HG03439 (cell line): ENCODE results near the gene LIPE.

Experiments
- ATAC-seq: cut with Tn5 transposase; IDR thresholded peaks from one replicate; pipeline ENCODE4 v1.9.1; 2021; ENCODE audit warnings: mild to moderate bottlenecking, moderate library complexity; ENCODE audit not compliant: unreplicated experiment

LIPE gene

GRCh38 chr19:42388851-42389489, 38.2 kb downstream of the LIPE start:
- ATAC-seq: no peak

DNA sequence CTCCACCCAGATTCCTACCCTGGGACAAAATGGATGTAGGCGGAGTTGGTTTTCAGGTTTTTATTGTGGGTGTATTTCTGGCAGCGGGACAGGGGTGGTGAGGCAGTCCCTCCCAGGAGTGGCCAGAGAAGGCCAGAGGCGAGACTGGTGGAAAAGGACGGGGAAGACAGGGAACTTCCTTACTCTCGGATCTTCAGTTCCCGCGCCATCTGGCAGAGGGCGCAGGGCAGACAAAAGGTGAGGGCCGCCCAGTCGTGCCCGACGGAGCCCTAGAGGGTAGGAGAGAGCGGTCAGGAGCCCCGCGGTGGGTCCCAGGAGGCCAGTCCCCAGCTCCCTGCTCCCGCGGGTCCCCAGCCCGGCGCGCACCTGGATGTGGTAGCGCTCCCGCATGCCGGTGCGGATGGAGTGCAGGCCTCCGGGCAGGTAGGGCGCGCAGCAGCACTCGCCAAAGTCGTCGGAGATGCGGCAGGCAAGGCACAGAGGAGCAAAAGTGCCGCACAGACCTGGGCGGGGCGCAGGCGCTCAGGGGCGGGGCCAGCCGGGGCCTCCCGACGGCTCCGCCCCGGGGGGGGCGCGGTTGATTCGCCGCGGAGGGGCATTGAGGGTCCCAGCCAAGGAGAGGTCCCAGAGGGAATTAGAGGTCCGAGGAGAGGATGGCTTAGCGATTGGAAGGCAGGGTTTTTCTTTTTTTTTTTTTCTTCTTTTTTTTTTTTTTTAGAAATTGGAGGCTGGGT, 40.0 kb downstream of the LIPE start:
- ATAC-seq: no peak

GRCh38 chr19:42380155-42380554, 47.0 kb downstream of the LIPE start:
- ATAC-seq: no peak

GRCh38 chr19:42378225-42379215, 48.7 kb downstream of the LIPE start:
- ATAC-seq: no peak

DNA sequence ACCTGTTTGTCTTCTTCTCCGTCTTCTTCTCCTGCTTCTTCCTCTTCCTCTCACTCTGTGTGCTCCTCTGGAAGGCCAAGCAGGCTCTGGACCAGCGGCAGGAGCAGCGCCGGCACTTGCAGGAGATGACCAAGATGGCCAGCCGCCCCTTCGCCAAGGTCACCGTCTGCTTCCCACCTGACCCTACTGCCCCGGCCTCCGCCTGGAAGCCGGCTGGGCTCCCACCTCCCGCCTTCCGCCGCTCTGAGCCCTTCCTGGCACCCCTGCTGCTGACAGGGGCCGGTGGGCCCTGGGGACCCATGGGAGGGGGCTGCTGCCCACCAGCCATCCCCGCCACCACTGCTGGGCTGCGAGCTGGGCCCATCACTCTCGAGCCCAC, 51.0 kb downstream of the LIPE start:
- ATAC-seq: no peak

GRCh38 chr19:42375415-42376176, 51.6 kb downstream of the LIPE start:
- no peak for ATAC-seq

DNA sequence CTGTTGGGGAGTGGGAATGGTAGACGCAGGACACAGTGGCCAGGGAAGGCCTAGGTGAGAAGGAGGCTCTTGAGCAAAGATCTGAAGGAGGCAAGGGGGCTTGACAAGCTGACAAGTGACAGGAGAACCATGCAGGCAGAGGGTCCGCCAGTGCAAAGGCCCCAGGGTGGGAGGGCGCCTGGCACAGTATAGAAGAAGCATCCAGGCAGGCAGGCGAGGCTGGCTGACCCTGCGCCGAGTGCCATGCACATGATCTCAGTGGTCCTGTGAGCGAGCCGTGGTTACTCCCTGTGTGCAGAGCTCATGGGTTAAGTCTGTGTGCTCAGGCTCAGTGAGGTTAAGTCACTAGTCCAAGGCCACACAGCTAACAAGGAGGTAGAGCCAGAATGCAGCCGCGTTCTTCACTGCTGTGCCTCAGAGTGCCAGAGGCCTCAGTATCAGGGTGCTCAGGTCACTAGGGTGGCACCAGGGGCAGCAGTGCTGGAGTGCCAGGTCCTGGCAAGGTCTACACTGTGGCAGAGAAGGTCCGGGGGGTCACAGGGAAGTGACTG, 52.3 kb downstream of the LIPE start:
- no peak for ATAC-seq

GRCh38 chr19:42370626-42371175, 56.5 kb downstream of the LIPE start:
- no peak for ATAC-seq

DNA sequence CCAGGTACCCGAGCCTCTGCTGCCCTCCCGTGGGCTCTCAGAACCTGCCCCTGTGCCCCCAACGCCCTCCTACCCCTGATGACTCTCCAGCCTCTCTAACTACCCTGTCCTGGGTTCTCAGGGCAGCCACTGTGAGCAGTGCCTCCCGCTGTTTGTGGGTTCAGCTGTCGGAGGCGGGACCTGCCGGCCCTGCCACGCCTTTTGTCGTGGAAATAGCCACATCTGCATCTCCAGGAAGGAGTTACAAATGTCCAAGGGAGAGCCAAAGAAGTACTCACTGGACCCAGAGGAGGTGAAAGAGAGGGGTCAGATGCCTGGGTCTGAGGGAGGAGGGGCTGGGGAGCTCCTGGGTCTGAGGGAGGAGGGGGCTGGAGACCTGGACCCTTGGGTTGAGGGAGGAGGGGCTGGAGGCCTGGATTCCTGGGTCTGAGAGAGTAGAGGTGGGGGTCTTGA, 57.1 kb downstream of the LIPE start:
- ATAC-seq: no peak

GRCh38 chr19:42369433-42370067, 57.6 kb downstream of the LIPE start:
- ATAC-seq: no peak

- ATAC-seq: no peak
These were observed 58.4 kb downstream of the LIPE start for GRCh38 chr19:42368765-42369164.

DNA sequence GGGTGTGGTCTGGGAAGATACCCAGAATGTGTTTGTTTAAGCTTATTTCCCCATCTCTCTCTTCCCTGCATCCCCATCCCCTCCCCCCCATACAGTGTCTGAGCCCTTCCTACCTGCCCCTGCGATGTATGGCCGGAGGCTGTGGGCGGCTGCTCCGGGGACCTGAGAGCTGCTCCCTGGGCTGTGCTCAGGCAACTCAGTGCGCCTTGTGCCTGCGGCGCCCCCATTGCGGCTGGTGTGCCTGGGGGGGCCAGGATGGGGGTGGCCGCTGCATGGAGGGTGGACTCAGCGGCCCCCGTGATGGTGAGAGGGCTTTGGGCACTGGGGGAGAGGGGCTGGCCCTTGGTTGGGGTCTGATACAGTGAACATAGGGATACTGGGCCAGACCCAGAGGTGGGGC, 58.8 kb downstream of the LIPE start:
- no peak for ATAC-seq

- no peak for ATAC-seq
These were observed 59.3 kb downstream of the LIPE start for GRCh38 chr19:42367929-42368328.

GRCh38 chr19:42366673-42367072, 60.5 kb downstream of the LIPE start:
- ATAC-seq: no peak

- no peak for ATAC-seq
These were observed 63.4 kb downstream of the LIPE start for GRCh38 chr19:42363614-42364346.

GRCh38 chr19:42362891-42363440, 64.2 kb downstream of the LIPE start:
- ATAC-seq: no peak

DNA sequence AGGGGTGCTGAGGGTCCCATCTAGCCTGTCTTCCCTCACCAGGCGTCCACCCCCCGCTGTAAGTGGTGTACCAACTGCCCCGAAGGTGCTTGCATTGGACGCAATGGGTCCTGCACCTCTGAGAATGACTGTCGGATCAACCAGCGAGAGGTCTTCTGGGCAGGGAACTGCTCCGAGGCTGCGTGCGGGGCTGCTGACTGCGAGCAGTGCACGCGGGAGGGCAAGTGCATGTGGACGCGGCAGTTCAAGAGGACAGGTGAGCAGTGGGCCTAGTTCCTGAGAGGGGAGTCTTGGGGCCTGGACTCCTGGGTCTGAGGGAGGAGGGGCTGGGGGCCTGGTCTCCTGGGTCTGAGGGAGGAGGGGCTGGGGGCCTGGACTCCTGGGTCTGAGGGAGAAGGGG, 64.8 kb downstream of the LIPE start:
- no peak for ATAC-seq

DNA sequence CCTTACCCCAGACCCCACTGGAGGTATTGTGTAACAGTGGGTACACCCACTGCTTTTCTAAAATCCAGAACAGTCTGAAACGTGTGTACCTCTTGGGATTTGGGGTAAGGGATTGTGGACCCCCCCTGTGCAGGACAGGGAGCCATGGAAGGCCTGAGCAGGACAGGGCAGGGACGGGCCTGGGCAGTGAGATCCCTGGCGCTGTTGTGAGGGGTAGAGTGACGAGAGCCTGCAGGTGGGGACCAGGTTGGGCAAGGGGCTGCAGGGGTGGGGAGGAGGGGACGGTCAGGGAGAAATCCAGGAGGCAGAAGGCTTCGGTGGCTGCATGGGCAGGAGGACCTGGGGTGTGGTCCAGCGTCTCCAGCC, 65.7 kb downstream of the LIPE start:
- ATAC-seq: no peak
